Memory B cell (primary cell): ENCODE measurements around the gene RAB7B.
"Not testable (repeated sequence)": the region's sequence is repeated elsewhere in the genome, so short reads cannot be mapped to it uniquely, and the experiment has no call there.

Source experiments
- ATAC-seq: fragments of 150-1000 bp; cut with Tn5 transposase; 2 replicates; pipeline ENCODE4 v1.10.0; 2021; ENCODE audit warnings: low read depth, mild to moderate bottlenecking, moderate library complexity
- DNase-seq, 2 donors: peaks; one replicate each; pipeline ENCODE4 v3.0.0; 2022; ENCODE audit warnings: low spot score in 2 of 2
- H3K27ac Mint-ChIP-seq: one replicate; pipeline ENCODE4 v1.8.0; 2022; ENCODE audit warnings: mild to moderate bottlenecking, moderate library complexity, mixed read lengths
- H3K27me3 Mint-ChIP-seq: one replicate; pipeline ENCODE4 v1.8.0; 2022; ENCODE audit warnings: mixed read lengths
- H3K36me3 Mint-ChIP-seq: one replicate; pipeline ENCODE4 v1.8.0; 2022; ENCODE audit warnings: mild to moderate bottlenecking, mixed read lengths
- H3K4me1 Mint-ChIP-seq: one replicate; pipeline ENCODE4 v1.8.0; 2022; ENCODE audit warnings: mixed read lengths
- H3K4me3 Mint-ChIP-seq: one replicate; pipeline ENCODE4 v1.8.0; 2022; ENCODE audit warnings: mild to moderate bottlenecking, moderate library complexity, mixed read lengths
- H3K9me3 Mint-ChIP-seq: one replicate; pipeline ENCODE4 v1.8.0; 2022; ENCODE audit warnings: mixed read lengths

Gene RAB7B

GRCh38 chr1:205996641-205997040 is 6.6 kb downstream of the RAB7B start:
- H3K9me3 Mint-ChIP-seq, H3K36me3 Mint-ChIP-seq, H3K27me3 Mint-ChIP-seq, H3K4me3 Mint-ChIP-seq, H3K4me1 Mint-ChIP-seq, ATAC-seq, DNase-seq, H3K27ac Mint-ChIP-seq: not testable (repeated sequence)

GRCh38 chr1:205994346-205994745 is 8.8 kb downstream of the RAB7B start:
- Mint-ChIP-seq H3K27ac (no peak overlapping the region), H3K4me3 (no peak overlapping the region), H3K27me3 (peaks cover 11% of the 10 kb centered on the region), H3K9me3 (peaks cover 3% of the 10 kb centered on the region), H3K36me3 (peaks cover 2% of the 10 kb centered on the region), H3K4me1 (peaks cover 10% of the 10 kb centered on the region)
- DNase-seq (no peak), ATAC-seq (no peak)

- Mint-ChIP-seq H3K27ac (no peak overlapping the region), H3K4me1 (peaks cover 10% of the 10 kb centered on the region), H3K4me3 (no peak overlapping the region), H3K9me3 (peaks cover 3% of the 10 kb centered on the region), H3K36me3 (peaks cover 2% of the 10 kb centered on the region), H3K27me3 (peaks cover 11% of the 10 kb centered on the region)
- DNase-seq: no peak
- no peak for ATAC-seq
Observed at GRCh38 chr1:205993068-205993467, 10.1 kb downstream of the RAB7B start.

- DNase-seq: no peak
- Mint-ChIP-seq H3K4me1 (peaks cover 10% of the 10 kb centered on the region), H3K36me3 (peaks cover 2% of the 10 kb centered on the region), H3K9me3 (peaks cover 3% of the 10 kb centered on the region), H3K27ac (no peak overlapping the region), H3K4me3 (no peak overlapping the region), H3K27me3 (peaks cover 11% of the 10 kb centered on the region)
- ATAC-seq: no peak
Observed at GRCh38 chr1:205992218-205992882, 10.8 kb downstream of the RAB7B start.

GRCh38 chr1:205991237-205991636 is 12.0 kb downstream of the RAB7B start:
- Mint-ChIP-seq H3K4me1 (peaks cover 5% of the 10 kb centered on the region), H3K27me3 (peaks cover 11% of the 10 kb centered on the region), H3K9me3 (no peaks in the 10 kb centered on the region), H3K27ac (no peak overlapping the region), H3K36me3 (no peaks in the 10 kb centered on the region), H3K4me3 (no peak overlapping the region)
- DNase-seq (no peak), ATAC-seq (no peak)

- Mint-ChIP-seq H3K36me3 (no peaks in the 10 kb centered on the region), H3K27me3 (peaks cover 11% of the 10 kb centered on the region), H3K4me3 (no peak overlapping the region), H3K9me3 (no peaks in the 10 kb centered on the region), H3K27ac (no peak overlapping the region), H3K4me1 (peaks cover 5% of the 10 kb centered on the region)
- DNase-seq (no peak), ATAC-seq (no peak)
Observed at GRCh38 chr1:205990226-205990625, 13.0 kb downstream of the RAB7B start.

- peaks cover 5% of the 10 kb centered on the region for H3K4me1 Mint-ChIP-seq
- no peaks in the 10 kb centered on the region for H3K9me3 Mint-ChIP-seq
- no peak for ATAC-seq
- no peak overlapping the region for H3K27ac Mint-ChIP-seq
- peaks cover 11% of the 10 kb centered on the region for H3K27me3 Mint-ChIP-seq
- no peaks in the 10 kb centered on the region for H3K36me3 Mint-ChIP-seq
- DNase-seq: no peak
- H3K4me3 Mint-ChIP-seq: no peak overlapping the region
Observed at GRCh38 chr1:205989786-205990185, 13.4 kb downstream of the RAB7B start.

GRCh38 chr1:205988585-205988995 is 14.6 kb downstream of the RAB7B start:
- Mint-ChIP-seq H3K4me3 (no peak overlapping the region), H3K27me3 (peaks cover 11% of the 10 kb centered on the region), H3K27ac (no peak overlapping the region), H3K36me3 (no peaks in the 10 kb centered on the region), H3K4me1 (peaks cover 5% of the 10 kb centered on the region), H3K9me3 (no peaks in the 10 kb centered on the region)
- DNase-seq: no peak
- no peak for ATAC-seq

- peaks cover 2% of the 10 kb centered on the region for H3K36me3 Mint-ChIP-seq
- H3K4me3 Mint-ChIP-seq: no peak overlapping the region
- ATAC-seq: no peak
- peaks cover 9% of the 10 kb centered on the region for H3K27me3 Mint-ChIP-seq
- peaks cover 1% of the 10 kb centered on the region for H3K9me3 Mint-ChIP-seq
- no peak overlapping the region for H3K27ac Mint-ChIP-seq
- H3K4me1 Mint-ChIP-seq: peaks cover 5% of the 10 kb centered on the region
- DNase-seq: no peak
Observed at GRCh38 chr1:205986861-205987260, 16.3 kb downstream of the RAB7B start.

GRCh38 chr1:205986292-205986691 is 16.9 kb downstream of the RAB7B start:
- Mint-ChIP-seq H3K9me3 (peaks cover 1% of the 10 kb centered on the region), H3K4me1 (peaks cover 3% of the 10 kb centered on the region), H3K36me3 (peaks cover 3% of the 10 kb centered on the region), H3K27me3 (peaks cover 7% of the 10 kb centered on the region), H3K27ac (no peak overlapping the region), H3K4me3 (no peak overlapping the region)
- ATAC-seq (no peak), DNase-seq (no peak)

- no peak overlapping the region for H3K27ac Mint-ChIP-seq
Observed at GRCh38 chr1:205985330-205986005, 17.7 kb downstream of the RAB7B start.

GRCh38 chr1:205983925-205984725 is 19.1 kb downstream of the RAB7B start:
- Mint-ChIP-seq H3K27me3 (no peaks in the 10 kb centered on the region), H3K9me3 (peaks cover 1% of the 10 kb centered on the region), H3K36me3 (peaks cover 3% of the 10 kb centered on the region), H3K4me3 (no peak overlapping the region), H3K4me1 (no peaks in the 10 kb centered on the region), H3K27ac (no peak overlapping the region)
- ATAC-seq: peak; percentile 90
- DNase-seq: peak in 1 of 2 donors; percentile 30

More at GRCh38 chr1:205985330-205986005, 17.7 kb downstream of the RAB7B start:
- ATAC-seq (no peak), DNase-seq (no peak)
- Mint-ChIP-seq H3K4me1 (peaks cover 3% of the 10 kb centered on the region), H3K9me3 (peaks cover 1% of the 10 kb centered on the region), H3K4me3 (no peak overlapping the region), H3K27me3 (peaks cover 7% of the 10 kb centered on the region), H3K36me3 (peaks cover 3% of the 10 kb centered on the region)

GRCh38 chr1:205981257-205981656 is 21.9 kb downstream of the RAB7B start:
- ATAC-seq (no peak), DNase-seq (no peak)
- Mint-ChIP-seq H3K27me3 (no peaks in the 10 kb centered on the region), H3K36me3 (peaks cover 3% of the 10 kb centered on the region), H3K4me3 (no peak overlapping the region), H3K27ac (no peak overlapping the region), H3K9me3 (peaks cover 1% of the 10 kb centered on the region), H3K4me1 (no peaks in the 10 kb centered on the region)

- Mint-ChIP-seq H3K36me3 (peaks cover 3% of the 10 kb centered on the region), H3K9me3 (peaks cover 1% of the 10 kb centered on the region), H3K27ac (no peak overlapping the region), H3K4me1 (no peaks in the 10 kb centered on the region), H3K27me3 (no peaks in the 10 kb centered on the region), H3K4me3 (no peak overlapping the region)
- DNase-seq (no peak), ATAC-seq (no peak)
Observed at GRCh38 chr1:205980237-205980870, 22.8 kb downstream of the RAB7B start.
